Endothelial cell of umbilical vein (primary cell): ENCODE measurements around the gene FLRT3. TPM values are rescaled to one million over a fixed set of nuclear protein-coding genes. Genes with fewer than 3 reads are reported as not detected.
A peak's percentile ranks its signal among the peaks of the same experiment; 100 is the strongest.

Experiments used
- BruUV-seq: library from RNA; stranded (reverse); fragments of 400-500 nt; replicated peaks from 2 replicates; lab custom pipeline; 2021; lab: Mats Ljungman, UMichigan
- CTCF ChIA-PET: fragments of 300-600, 350-600 bp; sonication (Branson Sonifier 250); formaldehyde crosslinking; loops from one replicate; lab custom pipeline; 2021; ENCODE audit warnings: antibody characterized with exemption, inconsistent platforms; lab: Charles Lee
- POLR2A ChIA-PET: fragments of 300-600, 350-600 bp; sonication (Branson Sonifier 250); formaldehyde crosslinking; loops from one replicate; lab custom pipeline; 2021; ENCODE audit warnings: antibody characterized with exemption, inconsistent platforms; lab: Charles Lee
- DNase-seq: peaks from one replicate; pipeline ENCODE4 v3.0.0-alpha.2; 2011; ENCODE audit warnings: low read depth, low spot score
- FAIRE-seq: peaks from 2 replicates; lab custom pipeline; 2011; peaks lifted over from hg19 to GRCh38; lab: Jason Lieb, UNC
- H2AFZ ChIP-seq: 2 replicates; pipeline ENCODE4 v1.6.0; 2012; ENCODE audit warnings: low read depth, low read length, control low read depth, inconsistent platforms
- H3K27ac ChIP-seq: 2 replicates; pipeline ENCODE4 v1.5.1; 2011; ENCODE audit warnings: low read depth, mild to moderate bottlenecking, control low read depth, low read length, moderate library complexity; ENCODE audit not compliant: insufficient read depth
- H3K27me3 ChIP-seq, 2 experiments: 2 replicates each; pipeline versions ENCODE4 v1.6.0 to v1.6.1; 2011; ENCODE audit warnings: low read length in 2 of 2, mixed read lengths in 1 of 2; ENCODE audit not compliant: control insufficient read depth in 2 of 2, insufficient read depth in 2 of 2
- H3K36me3 ChIP-seq, 2 experiments: 2 replicates in 1 of 2; 3 replicates in 1 of 2; pipeline ENCODE4 v1.5.1; 2011; ENCODE audit warnings: low read length in 2 of 2, mild to moderate bottlenecking in 1 of 2, moderate library complexity in 1 of 2; ENCODE audit not compliant: control insufficient read depth in 2 of 2, insufficient read depth in 2 of 2; ENCODE audit errors: extremely low read depth in 1 of 2
- H3K4me1 ChIP-seq: 3 replicates; pipeline ENCODE4 v1.5.1; 2011; ENCODE audit warnings: mild to moderate bottlenecking, low read length; ENCODE audit not compliant: control insufficient read depth, insufficient read depth; ENCODE audit errors: extremely low read depth
- H3K4me2 ChIP-seq: 2 replicates; pipeline ENCODE4 v1.6.1; 2011; ENCODE audit warnings: low read length, control low read depth, mixed read lengths; ENCODE audit not compliant: insufficient read depth
- H3K4me3 ChIP-seq, 3 experiments: fragments of 200-600 bp in 1 of 3; sonication (generic), shearing (Covaris generic) in 1 of 3; replicated peaks in 1 of 3; 2 replicates each; pipeline ENCODE4 v1.5.1; 2011 to 2016; ENCODE audit warnings: control low read depth in 3 of 3, low read length in 3 of 3, mild to moderate bottlenecking in 2 of 3, inconsistent platforms in 1 of 3, low read depth in 1 of 3, moderate library complexity in 1 of 3; ENCODE audit not compliant: insufficient read depth in 1 of 3
- H3K79me2 ChIP-seq: 2 replicates; pipeline ENCODE4 v1.6.0; 2012; ENCODE audit warnings: low read length, inconsistent platforms; ENCODE audit not compliant: control insufficient read depth, insufficient read depth
- H3K9ac ChIP-seq: replicated peaks from 2 replicates; pipeline ENCODE3; 2011; ENCODE audit warnings: low read length, control low read depth; ENCODE audit not compliant: insufficient read depth; ENCODE audit errors: extremely low read depth
- H3K9me1 ChIP-seq: replicated peaks from 3 replicates; pipeline ENCODE4 v1.6.0; 2011; ENCODE audit warnings: mild to moderate bottlenecking, low read length; ENCODE audit not compliant: control insufficient read depth, insufficient read depth; ENCODE audit errors: extremely low read depth
- H3K9me3 ChIP-seq: replicated peaks from 2 replicates; pipeline ENCODE4 v1.5.1; 2012; ENCODE audit warnings: low read length, inconsistent platforms; ENCODE audit not compliant: control insufficient read depth, insufficient read depth
- H4K20me1 ChIP-seq: replicated peaks from 2 replicates; pipeline ENCODE3; 2011; ENCODE audit warnings: mild to moderate bottlenecking, low read length; ENCODE audit not compliant: control insufficient read depth, insufficient read depth; ENCODE audit errors: extremely low read depth
- CTCF ChIP-seq, 2 donors: IDR thresholded peaks; 1 replicate in 1 of 2; 2 replicates in 1 of 2; pipeline ENCODE4 v1.5.1; 2011; ENCODE audit warnings: low read length in 2 of 2, mild to moderate bottlenecking in 2 of 2, moderate library complexity in 2 of 2, control low read depth in 1 of 2, inconsistent platforms in 1 of 2, low read depth in 1 of 2; ENCODE audit not compliant: insufficient read depth in 1 of 2; ENCODE audit errors: extremely low read depth in 1 of 2
- EZH2 ChIP-seq: IDR thresholded peaks from 2 replicates; pipeline ENCODE4 v1.6.1; 2012; ENCODE audit warnings: borderline replicate concordance, low read depth, mild to moderate bottlenecking, moderate library complexity, low read length, inconsistent platforms; ENCODE audit not compliant: severe bottlenecking
- FOS ChIP-seq: IDR thresholded peaks from 2 replicates; pipeline ENCODE4 v1.6.1; 2011; ENCODE audit warnings: mild to moderate bottlenecking, low read length, moderate library complexity, borderline replicate concordance; ENCODE audit not compliant: insufficient read depth
- GATA2 ChIP-seq: IDR thresholded peaks from 2 replicates; pipeline ENCODE4 v1.7.0; 2011; ENCODE audit warnings: low read depth, mild to moderate bottlenecking, moderate library complexity, mixed read lengths, low read length; ENCODE audit not compliant: insufficient read length, insufficient read depth
- JUN ChIP-seq: IDR thresholded peaks from 2 replicates; pipeline ENCODE4 v1.6.1; 2011; ENCODE audit warnings: borderline replicate concordance, low read depth; ENCODE audit not compliant: insufficient read length, insufficient read depth
- MAX ChIP-seq: IDR thresholded peaks from 2 replicates; pipeline ENCODE4 v1.6.1; 2011; ENCODE audit not compliant: insufficient read depth, insufficient read length
- MYC ChIP-seq: IDR thresholded peaks from one replicate; pipeline ENCODE4 v1.6.1; 2011; ENCODE audit warnings: mild to moderate bottlenecking, low read depth, low read length
- POLR2A ChIP-seq: IDR thresholded peaks from 2 replicates; pipeline ENCODE4 v1.6.1; 2012; ENCODE audit warnings: low read depth, mild to moderate bottlenecking, control low read depth, low read length
- POLR2AphosphoS5 ChIP-seq: IDR thresholded peaks from 2 replicates; pipeline ENCODE4 v1.6.1; 2012; ENCODE audit warnings: low read depth, mild to moderate bottlenecking, control low read depth, low read length, moderate library complexity; ENCODE audit not compliant: insufficient read depth
- dilution Hi-C: fragments of 300-500 bp; cut with MboI; formaldehyde crosslinking; loops from one replicate; pipeline ENCODE4 v1.15.0; 2019; ENCODE audit warnings: low sequenced_read_pairs; ENCODE audit not compliant: extremely low pct_ligation_motif_present
- intact Hi-C: fragments of 100-400 bp; cut with micrococcal nuclease; formaldehyde crosslinking; loops from one replicate; pipeline ENCODE4 v1.10.0; 2022
- polyA plus RNA-seq, 4 experiments: library from polyadenylated mRNA; depleted of rRNA in 3 of 4; stranded (reverse) in 3 of 4; unstranded in 1 of 4; fragments of >200 nt; gene quantifications; 2 replicates each; pipeline versions ENCODE4 v1.2.1 to v1.2.3, GENCODE V29; 2011 to 2012; ENCODE audit warnings: missing spikeins in 1 of 4
- total RNA-seq: library from RNA; stranded (reverse); gene quantifications from 2 replicates; pipeline ENCODE4 v1.2.3, GENCODE V29; 2021

FLRT3 gene
- total and polyA plus RNA-seq, 2 donors (not counting 3 experiments of a cell fraction or from before 2014, with no cell fraction given): 0.06 to 0.13 TPM

- Histone ChIP-seq H3K79me2 (no peaks in the 10 kb centered on the region), H3K9me3 (no peaks in the 10 kb centered on the region), H2AFZ (peak overlapping the region; percentile 96), H3K4me3 (peak overlapping the region in 1 of 3 experiments; percentile 65), H3K36me3 (no peaks in the 10 kb centered on the region), H3K27ac (no peak overlapping the region), H3K9ac (peak overlapping the region; percentile 67), H3K4me1 (peaks cover 5% of the 10 kb centered on the region), H3K4me2 (peak overlapping the region; percentile 94), H3K27me3 (peaks cover 0 to 2% of the 10 kb centered on the region in 2 experiments), H4K20me1 (no peaks in the 10 kb centered on the region), H3K9me1 (no peaks in the 10 kb centered on the region)
- dilution Hi-C loops: no loop called here
- ChIA-PET POLR2A (no interaction called here), CTCF (interaction anchor here (0.7 to 4.9 kb wide), 35 partner anchors 9 to 1594 kb away, joined by 3 to 145 read pairs (median 4); no protein-coding TSS in a partner anchor)
- BruUV-seq: no TSS peak
- TF ChIP-seq MYC (no peak), EZH2 (no peak), POLR2AphosphoS5 (no peak), MAX (no peak), CTCF (IDR thresholded peaks at IDR 0.05; ENCODE audit: extremely low read depth in 1 of 2, insufficient read depth in 1 of 2, low read depth in 1 of 2, low read length in 2 of 2) (no peak), GATA2 (no peak), JUN (no peak), FOS (no peak), POLR2A (no peak)
- intact Hi-C loops: loop anchor here (1.0 to 10.0 kb wide), 5 partner anchors 256 to 1598 kb away; no protein-coding TSS in a partner anchor
- DNase-seq: no peak
- no peak for FAIRE-seq
Measured at GRCh38 chr20:14336686-14337085, 726 bp downstream of the FLRT3 start.
